ENCODE measurements around the gene LCOR.

The LCOR gene

DNA sequence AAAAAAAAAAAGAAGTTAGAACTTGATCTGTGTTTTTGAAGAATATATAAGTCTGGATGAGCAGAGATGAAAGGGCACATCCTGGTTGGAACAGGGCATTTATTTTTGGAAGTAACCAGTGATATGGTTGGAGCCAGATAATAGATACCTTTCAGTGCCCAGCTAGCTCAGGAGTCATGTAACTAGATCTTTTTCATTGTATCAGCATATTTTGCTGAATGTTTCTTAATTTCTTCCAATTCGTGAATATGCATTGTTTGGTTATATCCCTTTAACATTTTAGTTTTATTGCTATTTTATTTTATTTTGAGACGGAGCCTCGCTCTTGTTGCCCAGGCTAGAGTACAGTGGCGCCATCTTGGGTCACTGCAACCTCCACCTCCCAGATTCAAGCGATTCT lies 81.8 kb downstream of the LCOR start:
- no peak overlapping the region for H3K4me3 ChIP-seq
- H3K27ac ChIP-seq: no peak overlapping the region
- TF ChIP-seq, protein P1, sequence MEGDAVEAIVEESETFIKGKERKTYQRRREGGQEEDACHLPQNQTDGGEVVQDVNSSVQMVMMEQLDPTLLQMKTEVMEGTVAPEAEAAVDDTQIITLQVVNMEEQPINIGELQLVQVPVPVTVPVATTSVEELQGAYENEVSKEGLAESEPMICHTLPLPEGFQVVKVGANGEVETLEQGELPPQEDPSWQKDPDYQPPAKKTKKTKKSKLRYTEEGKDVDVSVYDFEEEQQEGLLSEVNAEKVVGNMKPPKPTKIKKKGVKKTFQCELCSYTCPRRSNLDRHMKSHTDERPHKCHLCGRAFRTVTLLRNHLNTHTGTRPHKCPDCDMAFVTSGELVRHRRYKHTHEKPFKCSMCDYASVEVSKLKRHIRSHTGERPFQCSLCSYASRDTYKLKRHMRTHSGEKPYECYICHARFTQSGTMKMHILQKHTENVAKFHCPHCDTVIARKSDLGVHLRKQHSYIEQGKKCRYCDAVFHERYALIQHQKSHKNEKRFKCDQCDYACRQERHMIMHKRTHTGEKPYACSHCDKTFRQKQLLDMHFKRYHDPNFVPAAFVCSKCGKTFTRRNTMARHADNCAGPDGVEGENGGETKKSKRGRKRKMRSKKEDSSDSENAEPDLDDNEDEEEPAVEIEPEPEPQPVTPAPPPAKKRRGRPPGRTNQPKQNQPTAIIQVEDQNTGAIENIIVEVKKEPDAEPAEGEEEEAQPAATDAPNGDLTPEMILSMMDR (IDR thresholded peaks at IDR 0.05): no peak
- DNase-seq (ENCODE audit: low spot score): no peak

DNA sequence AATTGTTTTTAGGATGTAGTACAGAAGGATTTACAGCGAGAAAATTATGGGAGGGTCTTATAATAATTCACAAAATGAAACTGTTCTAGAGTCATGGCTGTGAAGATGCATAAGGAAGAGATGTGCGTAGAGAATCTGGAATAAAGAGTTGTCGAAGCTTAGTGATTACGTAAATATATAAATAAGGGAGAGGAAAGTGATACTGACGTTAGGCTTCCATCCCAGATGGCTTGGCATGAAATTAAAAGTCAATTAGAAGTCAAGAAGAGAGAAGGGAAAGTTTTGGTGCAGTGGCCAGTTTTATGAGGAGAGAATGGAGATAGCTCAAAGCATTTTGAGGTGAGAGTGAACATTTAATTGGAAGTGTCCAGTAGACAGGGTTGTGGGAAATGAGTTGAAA lies 85.5 kb downstream of the LCOR start:
- TF ChIP-seq, protein P1 (IDR thresholded peaks at IDR 0.05): no peak
- no peak for DNase-seq (ENCODE audit: low spot score)
- H3K27ac ChIP-seq: no peak overlapping the region
- H3K4me3 ChIP-seq: no peak overlapping the region

DNA sequence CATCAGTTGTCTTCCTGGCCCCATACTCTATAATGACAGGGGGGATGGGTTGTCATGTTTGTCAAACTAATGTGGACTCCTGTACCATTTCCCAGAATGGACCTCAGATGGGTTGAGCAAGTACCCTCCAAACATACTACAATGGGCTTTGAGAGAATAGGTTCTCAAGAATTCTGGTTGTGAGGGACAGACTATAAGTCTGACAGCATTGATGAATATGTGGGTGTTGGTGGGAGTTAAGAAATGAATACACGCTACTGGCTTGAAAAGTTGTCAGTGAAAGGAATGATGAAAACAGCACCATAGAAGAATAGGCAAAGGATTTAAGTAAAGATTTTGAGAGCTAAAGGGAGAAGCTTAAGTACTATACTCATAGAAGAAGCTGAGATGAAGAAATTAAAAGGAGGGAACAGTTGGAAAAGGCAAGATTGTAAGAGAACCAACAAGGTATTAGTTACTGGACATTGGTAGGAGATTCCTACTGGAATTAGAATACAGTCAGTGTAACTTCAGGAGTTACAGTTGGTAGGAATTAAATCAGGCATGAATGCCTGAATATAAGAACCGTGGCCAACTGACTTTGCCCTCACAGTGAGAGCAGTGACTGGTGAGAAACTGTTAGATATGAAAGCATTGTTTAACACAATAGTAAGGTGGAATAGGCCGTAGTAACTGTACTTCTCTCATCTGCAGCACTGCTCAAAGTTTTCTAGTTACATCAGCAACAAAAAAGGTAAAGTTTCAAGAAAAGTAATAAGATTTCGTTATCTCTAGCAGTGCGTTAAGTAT lies 86.3 kb downstream of the LCOR start:
- TF ChIP-seq, protein P1 (IDR thresholded peaks at IDR 0.05): no peak
- H3K27ac ChIP-seq: no peak overlapping the region

GRCh38 chr10:96919785-96920430 lies 87.8 kb downstream of the LCOR start:
- no peak for DNase-seq (ENCODE audit: low spot score)
- H3K27ac ChIP-seq: no peak overlapping the region
- TF ChIP-seq, protein P1 (IDR thresholded peaks at IDR 0.05): no peak
- H3K4me3 ChIP-seq: no peak overlapping the region

More for the DNA sequence above, 86.3 kb downstream of the LCOR start:
- DNase-seq (ENCODE audit: low spot score): no peak
- H3K4me3 ChIP-seq: no peak overlapping the region

- no peak overlapping the region for H3K4me3 ChIP-seq
- H3K27ac ChIP-seq: no peak overlapping the region
- no peak for DNase-seq (ENCODE audit: low spot score)
- TF ChIP-seq, protein P1 (IDR thresholded peaks at IDR 0.05): no peak
These were observed 89.6 kb downstream of the LCOR start for GRCh38 chr10:96921655-96922054.

DNA sequence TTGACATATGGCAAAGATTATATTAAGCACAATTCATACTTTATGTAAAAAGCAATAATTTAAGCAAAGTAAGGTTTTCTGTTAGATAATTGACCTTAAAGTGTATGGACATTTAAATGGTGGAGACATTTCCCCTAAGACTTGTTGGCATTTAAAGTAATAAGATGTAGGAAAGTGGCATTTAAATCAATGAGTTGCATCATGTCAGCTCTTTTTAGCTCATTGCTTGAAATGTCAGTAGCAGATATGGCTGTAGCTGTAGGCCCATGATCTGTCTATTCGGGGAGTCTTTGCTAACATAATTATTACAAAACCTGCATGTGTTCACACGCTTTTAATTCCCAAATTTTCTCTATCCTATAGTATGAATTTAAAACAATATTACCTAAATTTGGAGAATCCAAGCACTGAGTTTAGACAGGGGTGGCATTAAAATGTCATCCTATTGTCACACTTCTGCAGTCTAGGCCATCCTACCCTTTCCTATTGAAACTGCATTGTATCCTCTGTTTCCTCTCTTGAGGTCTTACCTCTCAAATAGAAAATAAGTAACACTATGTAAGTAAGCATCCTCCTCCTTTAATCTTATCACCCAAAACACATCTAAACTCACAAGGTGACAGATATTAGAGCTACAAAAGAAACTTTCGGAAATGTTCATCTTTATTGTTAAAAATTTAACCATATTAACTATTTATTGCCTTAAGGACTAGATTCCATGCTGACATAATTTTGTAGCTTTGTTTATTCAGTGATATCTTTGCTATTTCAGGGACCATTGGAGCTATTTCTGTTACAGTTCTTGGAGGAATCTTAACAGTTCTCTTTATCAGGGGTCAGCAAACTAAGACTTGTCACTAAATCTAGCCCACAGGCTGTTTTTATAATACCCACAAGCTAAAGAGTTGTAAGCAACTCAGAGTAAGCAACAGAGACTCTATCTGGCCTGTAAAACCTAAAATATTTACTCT lies 91.2 kb downstream of the LCOR start:
- Histone ChIP-seq H3K4me3 (no peak overlapping the region), H3K27ac (no peak overlapping the region)
- TF ChIP-seq, protein P1 (IDR thresholded peaks at IDR 0.05): no peak
- no peak for DNase-seq (ENCODE audit: low spot score)

Data from coronary artery (tissue), 2 donors.